Caco-2 (cell line): Measurements from ENCODE around the gene FASN. TPM values are rescaled to one million over a fixed set of nuclear protein-coding genes. Genes with fewer than 3 reads are reported as not detected.

Source experiments
- BruUV-seq: library from RNA; stranded (reverse); fragments of 400-500 nt; replicated peaks from 2 replicates; lab custom pipeline; 2021; lab: Mats Ljungman, UMichigan
- CTCF ChIA-PET: fragments of 300-600 bp; sonication (Branson Sonifier 250); formaldehyde crosslinking; loops from one replicate; lab custom pipeline; 2022; ENCODE audit warnings: antibody characterized with exemption; lab: Charles Lee
- POLR2A ChIA-PET: fragments of 300-600 bp; sonication (Branson Sonifier 250); formaldehyde crosslinking; loops from one replicate; lab custom pipeline; 2022; ENCODE audit warnings: antibody characterized with exemption; lab: Charles Lee
- DNase-seq, 2 experiments: peaks; one replicate each; pipeline versions ENCODE4 v3.0.0 to v3.0.0-alpha.2; 2020 to 2022
- H3K27me3 ChIP-seq: replicated peaks from 2 replicates; pipeline ENCODE4 v1.6.0; 2011; ENCODE audit warnings: low read length; ENCODE audit not compliant: control insufficient read depth, insufficient read depth
- H3K36me3 ChIP-seq: 2 replicates; pipeline ENCODE4 v1.5.1; 2011; ENCODE audit warnings: low read length; ENCODE audit not compliant: control insufficient read depth, insufficient read depth
- H3K4me1 ChIP-seq: fragments of 250-450 bp; sonication (Bioruptor Pico); 2 replicates; pipeline ENCODE4 v1.5.1; 2020; ENCODE audit warnings: mild to moderate bottlenecking
- H3K4me3 ChIP-seq: 2 replicates; pipeline ENCODE4 v1.5.1; 2011; ENCODE audit warnings: low read depth, mild to moderate bottlenecking, control low read depth, low read length
- H3K9me3 ChIP-seq: fragments of 250-450 bp; sonication (Bioruptor Pico); 2 replicates; pipeline ENCODE4 v1.5.1; 2020; ENCODE audit warnings: mild to moderate bottlenecking, moderate library complexity
- H3K27ac Mint-ChIP-seq: one replicate; pipeline ENCODE4 v1.8.0; 2022; ENCODE audit warnings: mixed read lengths; ENCODE audit not compliant: unreplicated experiment
- H3K27me3 Mint-ChIP-seq: one replicate; pipeline ENCODE4 v1.8.0; 2022; ENCODE audit warnings: mixed read lengths; ENCODE audit not compliant: insufficient read depth, unreplicated experiment
- H3K36me3 Mint-ChIP-seq: one replicate; pipeline ENCODE4 v1.8.0; 2022; ENCODE audit warnings: mild to moderate bottlenecking, mixed read lengths; ENCODE audit not compliant: insufficient read depth, unreplicated experiment
- H3K4me1 Mint-ChIP-seq: one replicate; pipeline ENCODE4 v1.8.0; 2022; ENCODE audit warnings: low read depth, mixed read lengths; ENCODE audit not compliant: unreplicated experiment
- H3K4me3 Mint-ChIP-seq: one replicate; pipeline ENCODE4 v1.8.0; 2022; ENCODE audit warnings: mild to moderate bottlenecking, moderate library complexity, mixed read lengths; ENCODE audit not compliant: unreplicated experiment
- H3K9me3 Mint-ChIP-seq: one replicate; pipeline ENCODE4 v1.8.0; 2022; ENCODE audit warnings: mixed read lengths; ENCODE audit not compliant: unreplicated experiment
- CTCF ChIP-seq, 2 experiments: fragments of 200-600 bp in 1 of 2; IDR thresholded peaks; 1 replicate in 1 of 2; 2 replicates in 1 of 2; pipeline versions ENCODE4 v1.5.1 to v1.8.0; 2011 to 2022; ENCODE audit warnings: antibody characterized with exemption in 1 of 2, control low read depth in 1 of 2, inconsistent platforms in 1 of 2, low read depth in 1 of 2, low read length in 1 of 2, mild to moderate bottlenecking in 1 of 2, moderate library complexity in 1 of 2; ENCODE audit not compliant: insufficient read depth in 1 of 2, severe bottlenecking in 1 of 2, unreplicated experiment in 1 of 2
- intact Hi-C: fragments of 100-400 bp; cut with micrococcal nuclease; formaldehyde crosslinking; loops from one replicate; pipeline ENCODE4 v1.10.0; 2022; ENCODE audit not compliant: unreplicated experiment
- total RNA-seq: library from RNA; stranded (reverse); gene quantifications from 2 replicates; pipeline ENCODE4 v1.2.3, GENCODE V29; 2022

FASN gene
- total RNA-seq, 1 experiment from 2014 or later = 330 TPM

GRCh38 chr17:82081966-82082365, 16.1 kb downstream of the FASN start:
- BruUV-seq = no TSS peak

GRCh38 chr17:82081546-82081945, 16.5 kb downstream of the FASN start:
- Mint-ChIP-seq H3K4me1 (no peaks in the 10 kb centered on the region), H3K27me3 (no peaks in the 10 kb centered on the region), H3K9me3 (no peaks in the 10 kb centered on the region), H3K27ac (no peak overlapping the region), H3K36me3 (peaks cover 84% of the 10 kb centered on the region), H3K4me3 (no peak overlapping the region)
- no peaks in the 10 kb centered on the region for H3K27me3 ChIP-seq
- ChIA-PET CTCF (interaction anchor here (0.6 kb wide), 1 partner anchor 104 kb away, joined by 5 read pairs; no protein-coding TSS in a partner anchor), POLR2A (no interaction called here)
- DNase-seq = no peak
- no peaks in the 10 kb centered on the region for H3K9me3 ChIP-seq
- BruUV-seq = no TSS peak
- intact Hi-C loops = no loop called here
- no peak for TF ChIP-seq CTCF (IDR thresholded peaks at IDR 0.05; ENCODE audit: insufficient read depth in 1 of 2, low read depth in 1 of 2, low read length in 1 of 2, severe bottlenecking in 1 of 2, unreplicated experiment in 1 of 2)
- no peaks in the 10 kb centered on the region for H3K4me1 ChIP-seq
- no peak overlapping the region for H3K4me3 ChIP-seq
- peaks cover 6% of the 10 kb centered on the region for H3K36me3 ChIP-seq

More at GRCh38 chr17:82081966-82082365, 16.1 kb downstream of the FASN start:
- POLR2A ChIA-PET = no interaction called here
- H3K4me3 Mint-ChIP-seq = no peak overlapping the region
- no peaks in the 10 kb centered on the region for H3K9me3 ChIP-seq
- H3K27me3 ChIP-seq = no peaks in the 10 kb centered on the region
- H3K4me1 ChIP-seq = no peaks in the 10 kb centered on the region
- no peaks in the 10 kb centered on the region for H3K27me3 Mint-ChIP-seq
- H3K4me1 Mint-ChIP-seq = no peaks in the 10 kb centered on the region
- peaks cover 84% of the 10 kb centered on the region for H3K36me3 Mint-ChIP-seq
- intact Hi-C loops = no loop called here
- CTCF ChIA-PET = interaction anchor here (0.6 kb wide), 1 partner anchor 103 kb away, joined by 5 read pairs; no protein-coding TSS in a partner anchor
- peaks cover 6% of the 10 kb centered on the region for H3K36me3 ChIP-seq
- no peak overlapping the region for H3K27ac Mint-ChIP-seq
- H3K4me3 ChIP-seq = no peak overlapping the region
- no peak for DNase-seq
- no peaks in the 10 kb centered on the region for H3K9me3 Mint-ChIP-seq
- TF ChIP-seq CTCF (IDR thresholded peaks at IDR 0.05; ENCODE audit: insufficient read depth in 1 of 2, low read depth in 1 of 2, low read length in 1 of 2, severe bottlenecking in 1 of 2, unreplicated experiment in 1 of 2) = no peak

- H3K9me3 ChIP-seq = no peaks in the 10 kb centered on the region
- Mint-ChIP-seq H3K36me3 (peaks cover 84% of the 10 kb centered on the region), H3K27ac (no peak overlapping the region), H3K4me3 (no peak overlapping the region), H3K27me3 (no peaks in the 10 kb centered on the region), H3K4me1 (no peaks in the 10 kb centered on the region), H3K9me3 (no peaks in the 10 kb centered on the region)
- CTCF ChIA-PET = interaction anchor here (0.6 kb wide), 1 partner anchor 40 kb away, joined by 3 read pairs; no protein-coding TSS in a partner anchor
- no peaks in the 10 kb centered on the region for H3K4me1 ChIP-seq
- H3K36me3 ChIP-seq = peaks cover 4% of the 10 kb centered on the region
- no peaks in the 10 kb centered on the region for H3K27me3 ChIP-seq
- H3K4me3 ChIP-seq = no peak overlapping the region
- BruUV-seq = no TSS peak
- no peak for TF ChIP-seq CTCF (IDR thresholded peaks at IDR 0.05; ENCODE audit: insufficient read depth in 1 of 2, low read depth in 1 of 2, low read length in 1 of 2, severe bottlenecking in 1 of 2, unreplicated experiment in 1 of 2)
- DNase-seq = no peak
- POLR2A ChIA-PET = no interaction called here
- intact Hi-C loops = no loop called here
Measured at GRCh38 chr17:82080789-82081464, 17.1 kb downstream of the FASN start.
